Epithelial cell of proximal tubule (primary cell): ENCODE data around the gene CHN1. TPM values are rescaled to one million over a fixed set of nuclear protein-coding genes. Genes with fewer than 3 reads are reported as not detected.

Experiments used
- DNase-seq: peaks from one replicate; pipeline ENCODE4 v3.0.0-alpha.2; 2011; ENCODE audit warnings: low read depth
- H3K4me3 ChIP-seq: 2 replicates; pipeline ENCODE4 v1.5.1; 2011; ENCODE audit warnings: low read depth, mild to moderate bottlenecking, low read length
- total RNA-seq: library from RNA; depleted of rRNA; stranded (reverse); fragments of >200 nt; gene quantifications from 2 replicates; pipeline ENCODE4 v1.2.3, GENCODE V29; 2015
- TF ChIP-seq, protein P1 (sequence below): conservative IDR thresholded peaks from 2 replicates; pipeline ENCODE4 v1.5.1; 2012; ENCODE audit warnings: low read depth, mild to moderate bottlenecking, low read length

Gene CHN1
- total RNA-seq, 1 donor from 2014 or later, result 22.5 TPM

DNA sequence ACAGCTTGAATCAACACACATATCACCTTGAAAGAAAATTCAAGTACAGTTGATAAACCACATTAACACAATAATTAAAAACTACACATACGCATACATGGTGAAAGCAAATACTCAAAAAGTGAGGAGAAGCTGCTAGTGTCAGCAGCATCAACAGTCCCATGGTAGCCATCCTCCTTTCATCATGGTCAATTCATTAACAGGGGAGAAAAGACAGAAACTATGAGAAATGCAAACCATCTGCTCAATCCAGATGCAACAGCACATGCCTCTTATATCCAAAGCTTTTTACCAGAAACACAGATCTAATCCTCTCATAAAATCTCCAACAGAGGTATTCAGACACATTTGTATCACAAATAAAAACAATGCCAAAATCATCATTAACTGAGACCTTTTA, 159.0 kb downstream of the CHN1 start:
- TF ChIP-seq, protein P1, sequence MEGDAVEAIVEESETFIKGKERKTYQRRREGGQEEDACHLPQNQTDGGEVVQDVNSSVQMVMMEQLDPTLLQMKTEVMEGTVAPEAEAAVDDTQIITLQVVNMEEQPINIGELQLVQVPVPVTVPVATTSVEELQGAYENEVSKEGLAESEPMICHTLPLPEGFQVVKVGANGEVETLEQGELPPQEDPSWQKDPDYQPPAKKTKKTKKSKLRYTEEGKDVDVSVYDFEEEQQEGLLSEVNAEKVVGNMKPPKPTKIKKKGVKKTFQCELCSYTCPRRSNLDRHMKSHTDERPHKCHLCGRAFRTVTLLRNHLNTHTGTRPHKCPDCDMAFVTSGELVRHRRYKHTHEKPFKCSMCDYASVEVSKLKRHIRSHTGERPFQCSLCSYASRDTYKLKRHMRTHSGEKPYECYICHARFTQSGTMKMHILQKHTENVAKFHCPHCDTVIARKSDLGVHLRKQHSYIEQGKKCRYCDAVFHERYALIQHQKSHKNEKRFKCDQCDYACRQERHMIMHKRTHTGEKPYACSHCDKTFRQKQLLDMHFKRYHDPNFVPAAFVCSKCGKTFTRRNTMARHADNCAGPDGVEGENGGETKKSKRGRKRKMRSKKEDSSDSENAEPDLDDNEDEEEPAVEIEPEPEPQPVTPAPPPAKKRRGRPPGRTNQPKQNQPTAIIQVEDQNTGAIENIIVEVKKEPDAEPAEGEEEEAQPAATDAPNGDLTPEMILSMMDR, result no peak
- no peak for DNase-seq
- no peak overlapping the region for H3K4me3 ChIP-seq

DNA sequence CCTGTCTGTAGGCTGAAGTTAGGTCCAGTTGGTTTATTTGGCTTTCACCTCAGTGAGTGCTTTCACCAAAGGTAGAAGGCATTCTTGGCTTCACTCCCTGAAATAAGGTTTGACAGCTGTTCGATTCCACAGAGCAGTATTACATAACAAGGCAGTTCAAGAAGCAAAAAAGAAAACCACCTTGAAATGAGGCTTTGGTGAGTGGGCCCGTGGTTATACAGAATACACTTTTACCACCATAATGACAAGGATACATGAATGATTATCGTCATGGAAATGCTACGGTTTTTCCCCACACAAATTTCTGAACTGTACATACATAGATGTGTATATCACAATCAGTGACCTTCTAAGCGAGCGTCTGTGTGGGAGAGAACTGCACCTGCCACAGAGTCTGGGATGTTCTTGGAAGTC, 160.9 kb downstream of the CHN1 start:
- no peak overlapping the region for H3K4me3 ChIP-seq
- TF ChIP-seq, protein P1, result no peak
- DNase-seq, result no peak

DNA sequence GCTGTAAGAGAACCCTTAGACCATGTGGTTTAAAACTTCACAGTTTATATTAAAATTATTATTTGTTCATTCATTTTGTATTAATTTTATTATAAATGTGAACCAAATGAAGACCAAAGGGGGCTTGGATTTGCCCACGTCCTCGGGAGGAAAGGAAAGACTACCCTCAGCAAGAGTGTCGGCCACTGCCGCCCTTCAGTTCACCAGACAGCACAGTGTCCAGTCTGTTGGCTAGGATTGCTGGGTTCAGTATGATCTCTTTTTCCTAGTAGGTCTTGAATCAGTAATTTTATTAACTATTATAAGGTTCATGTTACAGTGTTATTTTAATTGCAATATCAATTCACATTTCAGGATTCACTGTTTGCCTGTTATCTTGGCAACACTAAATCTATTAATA, 162.7 kb downstream of the CHN1 start:
- DNase-seq, result no peak
- TF ChIP-seq, protein P1, result no peak
- no peak overlapping the region for H3K4me3 ChIP-seq

DNA sequence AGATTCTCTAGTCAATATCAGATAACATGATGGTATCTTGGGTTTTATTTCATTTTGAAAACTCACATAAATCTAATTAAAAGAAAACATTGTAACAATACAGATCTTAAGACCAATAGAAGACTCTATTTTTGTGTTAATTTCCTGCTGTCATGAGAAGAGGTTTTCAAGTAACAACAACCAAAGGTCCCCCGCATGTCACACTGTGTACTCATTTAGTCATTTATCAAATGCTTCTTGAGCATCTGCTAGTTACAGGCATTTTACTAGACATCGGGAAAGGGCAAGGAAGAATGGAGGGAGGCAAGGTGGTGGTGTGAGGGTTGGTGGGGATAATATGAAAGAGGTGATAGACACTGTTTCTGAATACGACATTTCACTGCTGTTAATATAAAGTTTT, 163.2 kb downstream of the CHN1 start:
- TF ChIP-seq, protein P1, result no peak

DNA sequence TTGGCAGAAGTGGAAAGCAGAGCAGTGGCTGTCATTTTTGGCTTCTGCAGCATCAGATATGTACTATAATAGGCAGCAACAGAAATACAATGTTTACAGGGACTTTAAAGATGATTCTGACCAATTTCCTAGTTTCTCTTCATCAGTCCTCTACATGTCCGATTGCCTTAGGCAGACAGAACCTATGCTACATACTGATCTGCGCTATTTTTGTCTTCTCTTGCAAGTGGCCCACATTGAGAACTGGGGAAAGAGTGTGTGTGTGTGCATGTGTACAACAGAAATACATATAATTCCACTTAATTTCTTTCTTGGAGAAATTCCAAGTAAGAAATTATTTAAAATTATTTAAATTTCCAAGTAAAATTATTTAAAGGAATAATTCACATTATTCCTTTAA, 163.8 kb downstream of the CHN1 start:
- no peak overlapping the region for H3K4me3 ChIP-seq
- DNase-seq, result no peak
- TF ChIP-seq, protein P1, result no peak

More for the DNA sequence above, 163.2 kb downstream of the CHN1 start:
- no peak overlapping the region for H3K4me3 ChIP-seq
- no peak for DNase-seq

DNA sequence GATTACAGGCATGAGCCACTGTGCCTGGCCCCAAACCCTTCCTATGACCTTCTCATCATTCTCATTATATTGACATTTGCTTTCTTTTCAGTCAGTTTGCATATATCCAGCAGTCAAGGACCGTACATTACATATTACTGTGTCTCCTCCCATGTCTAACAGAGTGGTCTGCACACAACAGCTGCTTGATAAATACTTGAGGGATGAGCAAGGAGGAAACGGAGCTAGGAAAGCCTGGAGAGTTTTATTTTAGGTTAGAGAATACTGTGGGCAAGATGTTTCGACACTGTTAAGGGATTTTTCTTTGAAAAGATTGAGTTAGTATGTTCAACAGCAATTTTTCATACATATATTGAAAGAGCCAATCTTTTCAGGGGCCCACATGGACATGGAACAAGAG, 164.7 kb downstream of the CHN1 start:
- DNase-seq, result no peak
- no peak overlapping the region for H3K4me3 ChIP-seq
- TF ChIP-seq, protein P1, result no peak

DNA sequence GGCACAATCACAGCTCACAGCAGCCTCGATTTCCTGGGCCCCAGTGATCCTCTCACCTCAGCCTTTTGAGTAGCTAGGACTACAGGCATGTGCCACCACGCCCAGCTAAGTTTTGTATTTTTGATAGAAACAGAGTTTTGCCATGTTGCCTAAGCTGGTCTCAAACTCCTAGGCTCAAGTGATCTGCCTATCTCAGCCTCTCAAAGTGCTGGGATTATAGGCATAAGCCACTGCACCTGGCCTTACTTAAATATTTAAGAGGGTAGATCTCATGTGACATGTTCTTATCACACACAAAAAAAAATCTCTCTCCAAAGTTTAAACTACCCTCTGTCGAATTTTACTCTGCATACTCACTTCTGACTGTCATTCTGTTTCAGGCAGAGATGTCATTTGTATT, 165.5 kb downstream of the CHN1 start:
- no peak overlapping the region for H3K4me3 ChIP-seq
- TF ChIP-seq, protein P1, result no peak
- DNase-seq, result no peak
